Activated effector memory CD4-positive, alpha-beta T cell treated with anti-CD3 and anti-CD28 coated beads, Interleukin-2, amount 50 U/mL, for 16 hours (primary cell): ENCODE measurements around the gene NDUFA12.
"Not testable (repeated sequence)": the region's sequence is repeated elsewhere in the genome, so short reads cannot be mapped to it uniquely, and the experiment has no call there.

Experiments
- DNase-seq: peaks from one replicate; pipeline ENCODE4 v3.0.0-alpha.2; 2020

The NDUFA12 gene

GRCh38 chr12:95003213-95003920 is at the start of gene NDUFA12:
TSS of gene NDUFA12 (minus strand) at chr12:95003697. CDS start at chr12:95003680, 17 bp downstream.
- peak; percentile 98 for DNase-seq

- no peak for DNase-seq
These were observed 47.7 kb upstream of the NDUFA12 start for GRCh38 chr12:95051241-95051640.

GRCh38 chr12:95037906-95038305 is 34.4 kb upstream of the NDUFA12 start:
- no peak for DNase-seq

- DNase-seq, result no peak
These were observed 31.3 kb upstream of the NDUFA12 start for GRCh38 chr12:95034750-95035149.

GRCh38 chr12:95022477-95022876 is 19.0 kb upstream of the NDUFA12 start:
- no peak for DNase-seq

- no peak for DNase-seq
These were observed 14.0 kb upstream of the NDUFA12 start for GRCh38 chr12:95017482-95017881.

- no peak for DNase-seq
These were observed 12.6 kb upstream of the NDUFA12 start for GRCh38 chr12:95016120-95016519.

- DNase-seq, result no peak
These were observed 11.1 kb upstream of the NDUFA12 start for GRCh38 chr12:95014554-95014953.

GRCh38 chr12:95006206-95006605 is 2.7 kb upstream of the NDUFA12 start:
- DNase-seq, result no peak

GRCh38 chr12:95004610-95005009 is 1.1 kb upstream of the NDUFA12 start:
- DNase-seq, result no peak

GRCh38 chr12:95003921-95004272 is 400 bp upstream of the NDUFA12 start:
- no peak for DNase-seq

- DNase-seq, result no peak
These were observed 743 bp downstream of the NDUFA12 start for GRCh38 chr12:95002754-95003153.

GRCh38 chr12:94998326-94998725 is 5.2 kb downstream of the NDUFA12 start:
- DNase-seq, result no peak

GRCh38 chr12:94997726-94998125 is 5.8 kb downstream of the NDUFA12 start:
- no peak for DNase-seq

GRCh38 chr12:94997061-94997460 is 6.4 kb downstream of the NDUFA12 start:
- no peak for DNase-seq

- DNase-seq, result no peak
These were observed 9.2 kb downstream of the NDUFA12 start for GRCh38 chr12:94994312-94994711.

- not testable (repeated sequence) for DNase-seq
These were observed 9.6 kb downstream of the NDUFA12 start for GRCh38 chr12:94993855-94994254.

- DNase-seq, result no peak
These were observed 13.3 kb downstream of the NDUFA12 start for GRCh38 chr12:94990222-94990621.

- DNase-seq, result no peak
These were observed 15.0 kb downstream of the NDUFA12 start for GRCh38 chr12:94988471-94988870.

GRCh38 chr12:94987801-94988200 is 15.7 kb downstream of the NDUFA12 start:
- no peak for DNase-seq

- DNase-seq, result no peak
These were observed 16.3 kb downstream of the NDUFA12 start for GRCh38 chr12:94987076-94987669.

- not testable (repeated sequence) for DNase-seq
These were observed 18.4 kb downstream of the NDUFA12 start for GRCh38 chr12:94985099-94985498.

GRCh38 chr12:94983321-94983720 is 20.2 kb downstream of the NDUFA12 start:
- DNase-seq, result no peak

GRCh38 chr12:94982456-94982855 is 21.0 kb downstream of the NDUFA12 start:
- no peak for DNase-seq

GRCh38 chr12:94980577-94980976 is 22.9 kb downstream of the NDUFA12 start:
- DNase-seq, result no peak
